ENCODE data around the gene ARHGEF25. TPM values are rescaled to one million over a fixed set of nuclear protein-coding genes. Genes with fewer than 3 reads are reported as not detected.

ARHGEF25 gene
- total RNA-seq (2021) (12.9 and 18.8 TPM in 2 replicates), Bru-seq, nascent RNA (percentile 37 among the genes with signal in this experiment), BruChase-seq, experiment 1, labeled RNA remaining after a 2-hour chase (percentile 53 among the genes with signal in this experiment), BruChase-seq, experiment 2, labeled RNA remaining after a 6-hour chase (percentile 54 among the genes with signal in this experiment)
- long read RNA-seq = 0 reads

GRCh38 chr12:57611108-57611826 is at the start of gene ARHGEF25:
Gene ARHGEF25, plus strand, starts transcription at chr12:57611435. Its CDS starts 460 bp downstream, at chr12:57611895.
- peak in 1 of 2 experiments; percentile 31 for DNase-seq

GRCh38 chr12:57563358-57563757 is 47.9 kb upstream of the ARHGEF25 start:
- Histone ChIP-seq H3F3A (ENCODE audit: insufficient read depth, low read depth) (no peaks in the 10 kb centered on the region), H3K4me3 (no peak overlapping the region), H3K4me2 (no peak overlapping the region), H3K27me3 (ENCODE audit: insufficient read depth, low read depth) (peaks cover 36% of the 10 kb centered on the region), H3K4me1 (replicated peaks; ENCODE audit: insufficient read depth) (peaks cover 5% of the 10 kb centered on the region; the same call in 1 of the 2 replicates), H3K9me3 (ENCODE audit: insufficient read depth, low read depth) (no peaks in the 10 kb centered on the region), H3K36me3 (ENCODE audit: low read depth) (no peaks in the 10 kb centered on the region), H2AFZ (no peak overlapping the region), H3K9me2 (ENCODE audit: insufficient read depth) (no peaks in the 10 kb centered on the region), H3K79me2 (ENCODE audit: low read depth) (no peaks in the 10 kb centered on the region), H3K27ac (no peak overlapping the region), H4K20me1 (ENCODE audit: insufficient read depth) (no peaks in the 10 kb centered on the region)
- intact Hi-C loops (cut with micrococcal nuclease; ENCODE audit: unreplicated experiment) = no loop called here
- POLR2A ChIA-PET (ENCODE audit: unreplicated experiment) = no interaction called here
- TF ChIP-seq EZH2 (IDR thresholded peaks at IDR 0.05; ENCODE audit: low read depth) (no peak), CTCF (conservative IDR thresholded peaks at IDR 0.05) (no peak)
- CTCF ChIA-PET = no interaction called here
- no peak for DNase-seq
- BruUV-seq (replicated peaks) = no TSS peak

More at GRCh38 chr12:57611108-57611826, at the start of gene ARHGEF25:
- Histone ChIP-seq H3K9me3 (ENCODE audit: insufficient read depth, low read depth) (no peaks in the 10 kb centered on the region), H4K20me1 (ENCODE audit: insufficient read depth) (no peaks in the 10 kb centered on the region), H3F3A (ENCODE audit: insufficient read depth, low read depth) (no peaks in the 10 kb centered on the region), H3K79me2 (ENCODE audit: low read depth) (no peaks in the 10 kb centered on the region), H3K9me2 (ENCODE audit: insufficient read depth) (no peaks in the 10 kb centered on the region), H3K27ac (no peak within 1 kb of the TSS), H2AFZ (no peak within 1 kb of the TSS), H3K4me2 (no peak within 1 kb of the TSS), H3K4me3 (no peak within 1 kb of the TSS), H3K36me3 (ENCODE audit: low read depth) (no peaks in the 10 kb centered on the region), H3K27me3 (ENCODE audit: insufficient read depth, low read depth) (peaks cover 70% of the 10 kb centered on the region), H3K4me1 (replicated peaks; ENCODE audit: insufficient read depth) (no peaks in the 10 kb centered on the region)
- TF ChIP-seq CTCF (conservative IDR thresholded peaks at IDR 0.05) = no peak
- TF ChIP-seq EZH2 (IDR thresholded peaks at IDR 0.05; ENCODE audit: low read depth) = no peak
- POLR2A ChIA-PET (ENCODE audit: unreplicated experiment) = interaction anchor here (0.6 kb wide), 1 partner anchor 26 kb away, joined by 7 read pairs; no protein-coding TSS in a partner anchor
- intact Hi-C loops (cut with micrococcal nuclease; ENCODE audit: unreplicated experiment) = no loop called here
- BruUV-seq (replicated peaks) = no TSS peak
- CTCF ChIA-PET = no interaction called here

GRCh38 chr12:57564178-57564740 is 47.0 kb upstream of the ARHGEF25 start:
- no peak overlapping the region for H2AFZ ChIP-seq
- DNase-seq = no peak
- H3K79me2 ChIP-seq (ENCODE audit: low read depth) = no peaks in the 10 kb centered on the region
- TF ChIP-seq CTCF (conservative IDR thresholded peaks at IDR 0.05) (no peak), EZH2 (IDR thresholded peaks at IDR 0.05; ENCODE audit: low read depth) (no peak)
- POLR2A ChIA-PET (ENCODE audit: unreplicated experiment) = no interaction called here
- no peaks in the 10 kb centered on the region for H4K20me1 ChIP-seq (ENCODE audit: insufficient read depth)
- no peak overlapping the region for H3K4me2 ChIP-seq
- H3K27me3 ChIP-seq (ENCODE audit: insufficient read depth, low read depth) = peaks cover 43% of the 10 kb centered on the region
- H3K9me2 ChIP-seq (ENCODE audit: insufficient read depth) = no peaks in the 10 kb centered on the region
- no peak overlapping the region for H3K4me3 ChIP-seq
- no peaks in the 10 kb centered on the region for H3K36me3 ChIP-seq (ENCODE audit: low read depth)
- intact Hi-C loops (cut with micrococcal nuclease; ENCODE audit: unreplicated experiment) = no loop called here
- H3K4me1 ChIP-seq (replicated peaks; ENCODE audit: insufficient read depth) = peaks cover 5% of the 10 kb centered on the region; the same call in 1 of the 2 replicates
- CTCF ChIA-PET = no interaction called here
- H3F3A ChIP-seq (ENCODE audit: insufficient read depth, low read depth) = no peaks in the 10 kb centered on the region
- BruUV-seq (replicated peaks) = no TSS peak
- H3K9me3 ChIP-seq (ENCODE audit: insufficient read depth, low read depth) = no peaks in the 10 kb centered on the region
- H3K27ac ChIP-seq = no peak overlapping the region

Data from PC-9 (cell line).